NCI-H2227 treated with DMSO at 0.1 percent for 48 hours (cell line): ENCODE data around the gene APLP2.
"Not testable (repeated sequence)": the region's sequence is repeated elsewhere in the genome, so short reads cannot be mapped to it uniquely, and the experiment has no call there.

ENCODE experiments used
- DNase-seq: peaks from one replicate; lab custom pipeline; 2025; lab: John Stamatoyannopoulos, UW

Gene APLP2

GRCh38 chr11:130092661-130093060 is 23.0 kb downstream of the APLP2 start:
- DNase-seq, result no peak

GRCh38 chr11:130094614-130095013 is 24.9 kb downstream of the APLP2 start:
- no peak for DNase-seq

GRCh38 chr11:130095326-130095725 is 25.6 kb downstream of the APLP2 start:
- no peak for DNase-seq

GRCh38 chr11:130096042-130096441 is 26.3 kb downstream of the APLP2 start:
- DNase-seq, result no peak

GRCh38 chr11:130096823-130097222 is 27.1 kb downstream of the APLP2 start:
- peak; percentile 46 for DNase-seq

- DNase-seq, result no peak
These were observed 27.6 kb downstream of the APLP2 start for GRCh38 chr11:130097285-130097684.

- no peak for DNase-seq
These were observed 29.7 kb downstream of the APLP2 start for GRCh38 chr11:130099356-130099755.

- no peak for DNase-seq
These were observed 30.8 kb downstream of the APLP2 start for GRCh38 chr11:130100381-130101095.

GRCh38 chr11:130101661-130102060 is 32.0 kb downstream of the APLP2 start:
- DNase-seq, result no peak

GRCh38 chr11:130102301-130103249 is 32.9 kb downstream of the APLP2 start:
- no peak for DNase-seq

GRCh38 chr11:130103296-130103814 is 33.7 kb downstream of the APLP2 start:
- DNase-seq, result peak; percentile 19

GRCh38 chr11:130106381-130106780 is 36.7 kb downstream of the APLP2 start:
- DNase-seq, result no peak

- not testable (repeated sequence) for DNase-seq
These were observed 39.0 kb downstream of the APLP2 start for GRCh38 chr11:130108671-130109070.

- DNase-seq, result no peak
These were observed 39.7 kb downstream of the APLP2 start for GRCh38 chr11:130109386-130109785.

- no peak for DNase-seq
These were observed 40.8 kb downstream of the APLP2 start for GRCh38 chr11:130110339-130111108.

- no peak for DNase-seq
These were observed 42.6 kb downstream of the APLP2 start for GRCh38 chr11:130112071-130112830.

- no peak for DNase-seq
These were observed 44.6 kb downstream of the APLP2 start for GRCh38 chr11:130114281-130114680.

- DNase-seq, result no peak
These were observed 45.0 kb downstream of the APLP2 start for GRCh38 chr11:130114726-130115125.

GRCh38 chr11:130115218-130115617 is 45.5 kb downstream of the APLP2 start:
- DNase-seq, result no peak

- no peak for DNase-seq
These were observed 48.5 kb downstream of the APLP2 start for GRCh38 chr11:130118165-130118564.

GRCh38 chr11:130118636-130119387 is 49.1 kb downstream of the APLP2 start:
- no peak for DNase-seq
